SK-N-SH treated with all-trans-retinoic acid at 6 μM for 48 hours (cell line): ENCODE measurements around the gene XRCC1.

Experiments
- ISL1 ChIP-seq: fragments of 250-450 bp; sonication (Bioruptor Pico); IDR thresholded peaks from 2 replicates; pipeline ENCODE4 v2.1.2; 2022; ENCODE audit warnings: mild to moderate bottlenecking, moderate library complexity
- RARB ChIP-seq: fragments of 250-450 bp; sonication (Bioruptor Pico); IDR thresholded peaks from 2 replicates; pipeline ENCODE4 v1.8.0; 2021; ENCODE audit warnings: mild to moderate bottlenecking, moderate library complexity
- SNAI2 ChIP-seq: fragments of 250-450 bp; sonication (Bioruptor Pico); IDR thresholded peaks from 2 replicates; pipeline ENCODE4 v1.5.0; 2020; ENCODE audit warnings: mild to moderate bottlenecking, moderate library complexity
- TCF4 ChIP-seq: fragments of 250-450 bp; sonication (Bioruptor Pico); IDR thresholded peaks from 2 replicates; pipeline ENCODE4 v1.8.0; 2021; ENCODE audit warnings: mild to moderate bottlenecking, moderate library complexity, borderline replicate concordance
- TOX ChIP-seq: fragments of 250-450 bp; sonication (Bioruptor Pico); IDR thresholded peaks from 2 replicates; pipeline ENCODE4 v1.8.0; 2021; ENCODE audit warnings: mild to moderate bottlenecking, moderate library complexity, borderline replicate concordance
- ZFP3 ChIP-seq: fragments of 250-450 bp; sonication (Bioruptor Pico); IDR thresholded peaks from 2 replicates; pipeline ENCODE4 v1.5.0; 2020; ENCODE audit warnings: mild to moderate bottlenecking, moderate library complexity
- ZFP30 ChIP-seq: fragments of 450-650 bp; formaldehyde crosslinking; IDR thresholded peaks from 2 replicates; pipeline ENCODE4 v1.5.0; 2022; ENCODE audit warnings: mild to moderate bottlenecking, moderate library complexity
- ZNF8 ChIP-seq: fragments of 450-650 bp; formaldehyde crosslinking; IDR thresholded peaks from 2 replicates; pipeline ENCODE4 v1.5.0; 2020; ENCODE audit warnings: mild to moderate bottlenecking, moderate library complexity

DNA sequence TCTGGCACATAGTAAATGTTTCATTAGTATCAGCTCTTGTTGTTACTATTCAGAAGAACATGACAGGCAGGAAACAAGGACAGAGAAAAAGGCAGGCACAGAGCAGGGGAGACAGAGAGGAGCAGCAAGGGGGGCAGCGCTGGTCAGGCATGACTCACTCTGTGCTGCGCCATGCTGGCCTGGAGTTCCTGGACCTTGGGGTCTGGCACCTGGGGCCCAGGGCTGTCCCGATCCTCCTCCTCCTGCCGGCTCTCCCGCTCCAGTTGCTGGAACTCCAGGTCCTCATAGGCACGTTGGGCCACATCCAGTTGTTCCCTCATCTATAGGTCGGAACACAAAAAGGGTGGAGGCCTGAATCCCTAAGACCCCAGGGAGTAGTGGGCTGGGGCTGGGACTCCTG lies 78.4 kb downstream of the XRCC1 start:
- TF ChIP-seq ISL1 (CRISPR knock-in tag) = no peak
- no peak for TF ChIP-seq ZFP3
- TF ChIP-seq RARB (CRISPR knock-in tag) = no peak
- TF ChIP-seq TCF4 (CRISPR knock-in tag) = no peak
- TF ChIP-seq SNAI2 (CRISPR knock-in tag) = no peak
- no peak for TF ChIP-seq ZFP30 (CRISPR knock-in tag)
- no peak for TF ChIP-seq ZNF8 (CRISPR knock-in tag)
- no peak for TF ChIP-seq TOX (CRISPR knock-in tag)
